GM21447 (cell line): ENCODE measurements around the gene ADRA2C.

Source experiments
- ATAC-seq: cut with Tn5 transposase; IDR thresholded peaks from one replicate; pipeline ENCODE4 v1.9.1; 2021; ENCODE audit not compliant: unreplicated experiment

ADRA2C gene

DNA sequence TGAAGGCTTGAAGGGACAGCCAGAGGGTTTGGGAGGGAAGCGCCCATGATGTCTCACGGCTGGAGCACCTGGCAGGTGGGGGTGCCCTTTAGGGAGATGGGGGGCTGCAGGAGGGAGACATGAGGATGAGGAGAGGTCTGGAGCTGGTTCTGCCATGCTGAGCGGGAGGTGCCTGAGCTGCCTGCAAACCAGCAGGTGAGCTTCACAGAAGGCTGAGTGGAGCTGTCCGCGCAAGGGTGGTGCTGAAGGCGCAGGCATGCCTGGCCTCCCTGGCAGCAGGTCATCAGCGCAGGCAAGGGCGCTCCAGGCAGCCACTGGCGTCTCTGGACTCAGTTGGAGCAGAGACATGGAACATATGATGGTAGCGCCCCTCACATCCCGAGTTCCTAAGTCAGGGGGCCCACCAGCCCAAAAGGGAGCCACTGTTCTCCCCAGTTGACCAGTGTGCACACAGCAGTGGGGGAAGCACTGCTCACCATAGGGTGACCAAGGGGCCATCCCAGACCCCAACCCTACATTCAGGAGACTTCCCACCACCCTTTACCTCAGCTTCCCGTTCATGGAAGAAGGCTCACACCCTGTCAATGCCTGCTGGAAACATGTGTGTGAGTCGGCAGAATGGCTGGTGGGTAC is 25.8 kb downstream of the ADRA2C start:
- ATAC-seq: no peak

DNA sequence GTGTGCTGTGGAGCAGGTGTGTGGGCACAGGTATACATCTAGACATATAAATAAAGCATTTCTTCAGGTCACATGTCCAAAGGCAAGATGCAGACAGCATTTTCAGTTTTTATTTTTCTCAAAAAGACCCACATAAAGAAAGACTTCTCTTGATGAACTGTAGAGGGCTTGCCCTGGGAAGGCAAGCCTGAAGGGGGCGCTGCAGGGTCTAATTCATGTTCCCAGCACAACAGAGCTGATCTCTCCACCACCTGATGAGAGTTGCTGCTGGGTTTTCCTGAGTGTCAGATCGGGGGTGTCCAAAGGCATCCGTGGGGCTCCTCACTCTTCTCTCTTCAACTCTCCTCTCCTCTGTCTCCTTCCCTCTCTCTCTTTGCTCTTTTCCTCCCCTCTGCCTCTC is 26.6 kb downstream of the ADRA2C start:
- no peak for ATAC-seq

DNA sequence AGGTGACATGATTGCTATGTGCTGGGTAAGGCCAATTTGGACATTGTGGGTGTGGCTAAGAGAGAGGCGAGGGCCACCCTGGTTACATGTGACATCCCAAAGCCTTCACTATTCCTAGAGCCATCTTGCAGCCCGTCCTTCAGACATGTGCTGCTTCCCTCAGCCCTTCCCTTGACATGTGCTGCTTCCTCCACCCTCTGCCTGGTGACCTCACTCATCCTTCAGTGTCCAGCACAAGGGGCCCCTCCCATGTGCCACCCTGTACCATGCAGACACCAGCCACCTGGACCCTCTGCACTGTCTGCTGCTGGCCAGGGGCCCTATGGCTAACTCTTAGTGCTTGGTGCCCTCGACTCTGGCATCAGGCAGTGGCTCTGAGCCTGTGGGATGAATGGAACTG is 27.4 kb downstream of the ADRA2C start:
- no peak for ATAC-seq

DNA sequence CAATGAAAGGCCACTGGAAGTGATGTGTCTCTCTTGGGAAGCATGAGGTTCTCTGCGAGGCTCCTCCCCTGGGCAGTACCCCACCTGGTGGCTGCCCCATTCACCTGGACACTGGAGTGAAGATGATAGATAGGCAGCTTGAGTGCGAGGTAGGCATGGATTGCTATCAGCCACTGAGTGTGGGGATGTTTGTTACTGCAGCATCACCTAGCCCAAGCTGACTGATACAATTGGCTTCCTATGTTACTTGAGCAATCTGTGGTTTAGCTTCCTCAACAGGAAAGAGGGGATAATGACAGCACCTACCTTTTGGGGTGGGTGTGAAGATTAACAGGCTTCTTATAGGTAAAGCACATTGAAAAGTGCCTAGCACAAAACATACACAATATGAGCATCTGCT is 30.8 kb downstream of the ADRA2C start:
- ATAC-seq: no peak

DNA sequence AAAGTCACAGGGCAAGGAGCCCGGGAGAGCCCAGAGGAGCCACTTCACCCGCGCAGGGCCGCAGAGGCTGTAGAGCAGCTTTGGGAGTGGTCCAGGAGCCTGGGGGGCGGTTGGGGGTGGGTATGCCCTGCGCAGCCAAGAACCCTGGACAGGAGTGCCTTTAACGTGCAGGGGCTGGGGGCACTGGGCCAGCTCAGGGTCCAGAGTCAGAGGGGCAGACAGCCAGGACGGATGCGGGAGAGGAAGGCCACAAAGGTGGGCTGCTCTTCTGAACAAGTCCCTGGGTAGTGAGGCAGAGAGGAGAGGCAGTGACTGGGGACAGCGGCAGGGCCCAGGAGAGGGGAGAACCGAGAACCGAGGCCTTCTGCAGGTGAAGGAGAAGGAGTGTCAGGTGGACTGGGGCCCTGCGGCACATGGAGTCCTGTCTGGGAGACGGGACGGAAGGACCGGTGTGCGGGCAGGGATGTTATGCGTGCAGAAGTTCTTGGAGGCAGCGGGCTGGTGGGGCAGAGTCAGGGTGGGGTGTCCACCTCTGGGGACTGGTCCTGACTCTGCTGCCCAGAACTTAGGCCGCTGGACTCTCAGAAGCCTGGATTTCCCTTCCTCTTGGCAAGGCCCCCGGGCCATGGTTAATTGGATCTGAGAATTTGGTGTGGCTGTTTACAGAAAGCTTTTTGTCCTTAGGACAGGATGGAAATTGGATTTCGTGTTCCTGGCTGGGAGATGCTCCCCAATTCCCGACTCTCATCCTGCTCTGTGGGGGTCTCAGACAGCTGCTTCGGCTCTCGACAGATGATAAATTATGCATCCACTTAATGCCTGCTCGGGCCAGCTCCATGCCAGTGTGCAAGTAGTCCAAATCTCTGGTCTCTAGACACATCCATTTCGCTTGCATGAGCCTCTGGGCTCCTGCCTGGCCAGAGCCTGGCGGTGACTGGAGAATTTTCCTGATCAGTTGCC is 31.9 kb downstream of the ADRA2C start:
- ATAC-seq: no peak

DNA sequence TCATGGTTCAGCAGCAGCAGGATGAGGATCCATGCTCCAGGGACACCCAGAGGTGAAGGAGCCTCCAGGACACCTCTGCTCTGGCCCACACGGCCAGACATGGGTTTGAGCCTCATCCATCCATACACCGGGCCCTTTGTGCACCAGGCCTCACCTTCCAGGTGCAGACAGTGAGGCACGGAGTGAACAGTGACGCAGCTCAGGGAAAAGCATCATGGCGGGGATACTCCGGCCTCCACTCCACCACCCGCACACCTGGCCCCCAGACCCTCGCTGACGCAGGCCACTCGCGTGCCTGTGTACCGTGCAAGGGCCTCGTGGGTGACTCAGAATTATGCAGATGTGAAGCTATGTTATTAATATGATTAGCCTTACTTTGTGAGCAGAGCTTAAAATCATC is 33.3 kb downstream of the ADRA2C start:
- ATAC-seq: no peak

DNA sequence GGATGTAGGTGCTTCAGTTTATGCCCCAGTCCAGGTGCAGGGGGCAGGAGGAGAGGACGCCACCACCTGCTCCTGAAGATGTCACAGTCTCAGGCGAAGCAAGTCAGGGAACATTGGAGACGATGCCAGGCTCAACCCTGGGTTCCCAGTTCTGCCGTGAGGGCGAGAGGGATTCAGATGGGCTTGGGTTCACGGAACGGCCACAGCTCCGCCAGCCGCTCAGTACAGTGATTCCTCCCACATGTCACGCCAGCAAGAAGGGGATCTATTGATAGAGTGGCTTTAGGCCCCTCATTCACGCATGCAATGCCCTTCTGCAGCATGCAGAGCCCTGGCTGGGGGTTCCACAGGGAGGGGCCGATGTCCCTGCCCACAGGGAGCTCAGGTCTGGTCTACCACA is 34.2 kb downstream of the ADRA2C start:
- no peak for ATAC-seq

DNA sequence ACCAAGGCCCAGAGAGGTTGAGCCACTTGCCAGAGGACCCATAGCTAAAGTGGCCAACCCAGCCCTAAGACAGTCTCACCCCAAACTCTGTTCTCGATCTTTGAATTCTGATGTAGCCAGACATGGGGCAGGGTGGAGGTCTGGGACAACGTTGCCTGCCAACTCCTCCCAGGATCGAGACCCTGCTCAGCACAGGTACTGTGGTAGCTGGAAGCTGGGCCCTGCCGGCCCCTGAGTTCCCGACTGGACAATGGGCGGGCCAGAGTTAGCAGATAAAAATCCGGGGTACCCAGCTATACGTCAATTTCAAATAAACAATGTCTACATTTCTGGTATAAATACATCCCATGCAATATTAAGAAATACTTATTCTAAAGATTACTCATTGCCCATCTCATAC is 35.3 kb downstream of the ADRA2C start:
- ATAC-seq: no peak

DNA sequence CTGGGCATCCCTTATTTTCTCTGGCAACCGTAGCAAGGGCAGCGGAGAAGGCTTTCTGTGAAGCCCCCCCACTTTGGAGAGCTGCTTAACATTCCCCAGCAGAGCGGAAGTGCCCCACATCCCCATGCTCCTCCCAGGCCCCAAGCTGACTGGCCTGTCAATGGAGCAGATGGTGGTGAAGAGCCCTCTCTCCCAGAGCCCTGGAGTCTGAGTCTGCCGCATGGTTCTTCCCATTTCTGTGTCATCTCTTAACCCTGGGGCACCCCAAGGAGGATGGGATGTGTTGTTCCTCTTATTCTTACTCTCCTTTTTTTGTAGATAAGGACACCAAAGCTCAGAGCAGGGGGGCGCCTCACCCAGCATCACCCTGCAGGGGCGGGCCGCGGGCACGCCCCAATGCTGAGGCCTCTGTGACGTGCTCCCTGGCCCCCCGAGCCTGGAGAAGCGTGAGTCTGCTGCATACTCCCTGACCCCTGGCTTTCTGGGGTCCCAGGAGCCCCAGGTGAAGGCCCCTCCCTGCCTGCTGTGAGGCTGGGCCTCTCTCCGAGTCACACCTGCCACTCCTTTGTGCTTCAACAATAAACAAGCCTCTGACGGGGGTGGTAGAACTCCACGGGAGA is 35.9 kb downstream of the ADRA2C start:
- no peak for ATAC-seq

DNA sequence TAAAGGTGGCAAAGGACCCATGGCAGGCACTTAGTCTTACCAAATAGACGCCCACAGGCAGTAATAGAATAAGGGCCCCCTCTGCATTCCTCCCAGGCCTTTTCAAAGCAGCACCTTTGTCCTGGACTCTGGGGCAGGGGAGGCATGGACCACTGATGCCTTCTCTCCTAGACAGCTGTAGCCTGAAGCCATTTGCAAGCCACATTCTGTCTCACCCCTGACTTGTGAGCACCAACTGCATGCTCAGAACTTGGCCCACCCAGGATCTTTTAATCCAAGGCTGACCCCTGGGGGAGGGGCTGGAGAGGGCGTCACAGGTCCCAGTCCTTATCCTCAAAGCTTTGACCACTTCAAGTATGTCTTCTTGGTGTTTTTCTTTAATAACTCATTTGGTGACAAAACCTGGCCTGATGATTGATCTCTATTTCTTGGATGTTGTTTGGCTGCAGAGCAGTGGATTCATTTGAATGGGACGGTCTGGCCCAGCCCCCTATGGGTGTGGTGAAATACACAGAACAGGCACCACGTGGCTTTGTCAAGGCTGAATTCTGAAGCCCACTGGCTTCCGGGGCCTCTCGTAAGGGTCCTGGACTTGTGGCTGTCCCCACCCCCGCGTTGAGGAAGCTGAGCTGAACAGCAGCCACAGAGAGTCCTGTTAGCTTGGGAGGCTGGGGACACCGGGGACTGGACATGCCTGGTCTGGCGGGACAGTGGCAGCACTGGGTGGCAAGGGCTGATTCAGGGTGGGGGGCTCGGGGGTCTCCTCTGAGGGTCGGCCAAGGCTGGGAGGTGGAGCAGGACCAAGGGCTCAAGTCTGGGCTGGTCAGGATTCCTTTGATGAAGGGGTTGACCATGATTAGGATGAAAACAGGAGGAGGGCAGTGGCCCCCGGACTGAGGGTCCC is 36.6 kb downstream of the ADRA2C start:
- ATAC-seq: no peak

DNA sequence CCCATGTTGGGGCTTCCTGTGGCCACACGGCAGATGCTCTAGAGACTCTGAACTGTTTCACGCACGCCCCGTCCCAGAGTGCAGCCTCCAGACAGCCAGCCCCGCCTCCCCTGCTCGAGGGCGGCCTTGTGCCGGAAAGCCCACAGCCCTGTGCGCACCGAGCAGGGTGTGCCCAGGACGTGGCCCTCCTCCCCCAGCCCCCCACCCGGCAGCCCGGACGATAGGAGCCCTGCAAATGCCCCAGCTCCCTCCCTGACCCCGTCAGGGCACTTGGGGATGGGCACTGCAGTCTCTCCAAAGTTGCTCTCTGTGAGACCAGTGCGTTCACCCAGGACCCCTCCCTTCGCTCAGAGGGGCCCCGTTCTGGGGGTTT is 37.3 kb downstream of the ADRA2C start:
- ATAC-seq: no peak

DNA sequence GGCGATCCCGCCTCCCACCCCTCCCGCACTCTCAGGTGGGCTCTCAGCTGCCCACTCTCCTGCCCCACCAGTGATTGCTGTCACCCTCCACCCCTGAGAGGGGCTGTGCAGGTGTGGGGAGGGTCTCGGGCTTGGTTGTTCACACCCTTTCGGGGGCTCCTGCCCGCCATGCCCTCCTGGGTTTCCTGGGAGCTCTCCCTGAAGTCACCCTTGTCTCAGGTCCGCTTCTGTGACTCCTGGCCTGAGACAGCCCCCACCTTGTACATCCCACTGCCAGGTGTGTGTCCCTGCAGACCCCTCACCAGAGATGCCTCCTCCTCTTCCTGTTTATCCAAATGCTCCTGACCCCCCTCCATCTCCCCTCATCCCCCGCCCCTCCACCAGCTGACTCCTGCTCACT is 37.8 kb downstream of the ADRA2C start:
- no peak for ATAC-seq

DNA sequence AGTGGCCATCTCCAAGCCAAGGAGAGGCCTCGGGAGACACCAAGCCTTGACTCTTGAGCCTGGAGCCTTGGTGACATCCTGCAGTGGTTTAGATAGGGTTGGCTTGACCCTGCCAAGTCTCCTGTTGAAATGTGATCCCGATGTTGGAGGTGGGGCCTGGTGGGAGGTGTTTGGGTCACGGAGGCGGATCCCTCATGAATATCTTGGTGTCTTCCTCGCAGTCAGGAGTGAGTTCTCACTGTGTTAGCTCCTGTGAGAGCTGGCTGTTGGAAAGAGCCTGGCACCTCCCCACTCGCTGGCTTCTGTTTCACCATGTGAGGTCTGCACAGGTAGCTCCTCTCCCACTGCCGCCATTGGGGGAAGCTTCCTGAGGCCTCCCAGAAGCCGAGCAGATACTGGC is 38.8 kb downstream of the ADRA2C start:
- no peak for ATAC-seq

DNA sequence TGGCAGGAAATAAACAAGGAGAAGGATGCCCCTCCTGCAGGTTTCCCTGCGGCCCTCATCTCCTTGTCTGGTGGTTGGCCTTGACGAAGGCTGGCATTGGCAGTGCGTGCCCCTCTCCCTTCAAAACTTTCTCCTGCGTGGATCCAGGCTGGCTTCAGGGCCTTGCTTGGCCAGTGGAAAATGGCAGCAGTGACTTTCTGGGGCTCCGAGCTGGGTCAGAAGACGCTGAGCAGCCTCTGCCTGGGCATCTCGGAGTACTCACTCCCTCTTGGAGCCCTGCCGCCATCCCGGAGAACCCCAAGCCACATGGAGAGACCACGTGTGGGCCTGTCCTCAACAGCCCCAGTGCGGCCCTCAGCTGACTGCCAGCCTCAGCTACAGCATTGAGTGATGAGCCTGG is 39.5 kb downstream of the ADRA2C start:
- no peak for ATAC-seq

DNA sequence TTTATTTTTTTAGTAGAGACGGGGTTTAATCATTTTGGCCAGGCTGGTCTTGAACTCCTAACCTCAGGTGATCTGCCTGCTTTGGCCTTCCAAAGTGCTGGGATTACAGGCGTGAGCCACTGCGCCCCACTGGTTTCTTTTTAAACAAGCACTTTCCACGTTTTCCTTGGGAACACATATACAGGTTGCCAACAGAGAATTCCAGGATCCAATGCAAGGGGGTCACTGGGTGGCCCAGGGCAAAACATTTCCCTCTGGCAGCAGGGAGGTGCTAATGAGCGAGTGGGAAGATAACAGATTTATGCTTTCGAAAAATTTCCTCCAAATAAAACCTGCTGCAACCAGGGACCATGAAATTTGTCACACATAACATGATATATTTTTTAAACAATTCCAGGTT is 41.1 kb downstream of the ADRA2C start:
- no peak for ATAC-seq

DNA sequence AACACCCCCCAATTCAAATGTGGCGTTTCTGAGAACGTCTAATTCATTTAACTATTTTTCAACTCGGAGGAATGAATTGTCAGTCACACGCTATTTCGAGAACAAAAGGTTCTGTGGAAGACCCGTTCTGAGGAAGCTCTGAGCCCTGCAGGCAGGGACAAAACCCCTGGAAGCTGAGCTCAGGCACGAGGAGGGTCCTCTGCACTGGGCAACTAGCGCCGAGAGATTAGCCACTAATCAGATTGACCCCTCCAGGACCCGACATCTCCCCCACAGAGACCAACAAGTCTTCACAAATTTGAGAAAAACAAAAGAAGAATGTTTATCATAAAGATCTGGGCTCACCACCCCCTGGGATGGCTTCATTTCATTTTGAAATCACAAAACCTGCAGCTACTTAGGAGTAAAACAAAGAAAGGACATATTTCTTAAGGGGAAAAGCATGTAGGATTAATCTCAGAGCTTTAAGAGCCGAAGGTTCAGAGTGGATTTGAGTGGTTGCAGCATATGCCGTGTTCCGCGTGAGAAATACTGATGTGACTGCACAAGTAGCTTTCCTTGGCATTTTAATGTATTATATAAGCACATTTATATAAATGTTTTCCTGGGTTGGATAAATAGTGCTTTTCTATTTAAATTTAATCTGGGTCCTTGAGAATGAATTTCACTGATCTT is 41.8 kb downstream of the ADRA2C start:
- no peak for ATAC-seq

DNA sequence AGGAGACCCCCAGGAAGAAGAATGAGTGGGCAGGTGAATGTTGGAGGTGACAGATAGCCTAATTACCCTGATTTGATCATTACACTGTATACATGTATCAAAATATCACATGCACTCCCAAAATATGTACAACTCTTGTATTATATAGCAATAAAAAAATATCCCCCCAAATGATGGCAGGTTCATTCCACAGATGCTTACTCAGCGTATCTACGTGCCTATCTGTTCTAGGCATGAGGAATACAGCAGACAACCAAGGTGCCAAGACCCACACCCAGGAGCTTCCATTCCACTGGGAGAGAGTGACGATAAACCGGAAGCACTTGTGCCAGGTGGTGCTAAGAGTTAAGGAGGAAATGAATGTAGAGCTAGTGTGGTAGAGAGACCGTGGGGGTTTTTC is 42.4 kb downstream of the ADRA2C start:
- no peak for ATAC-seq

DNA sequence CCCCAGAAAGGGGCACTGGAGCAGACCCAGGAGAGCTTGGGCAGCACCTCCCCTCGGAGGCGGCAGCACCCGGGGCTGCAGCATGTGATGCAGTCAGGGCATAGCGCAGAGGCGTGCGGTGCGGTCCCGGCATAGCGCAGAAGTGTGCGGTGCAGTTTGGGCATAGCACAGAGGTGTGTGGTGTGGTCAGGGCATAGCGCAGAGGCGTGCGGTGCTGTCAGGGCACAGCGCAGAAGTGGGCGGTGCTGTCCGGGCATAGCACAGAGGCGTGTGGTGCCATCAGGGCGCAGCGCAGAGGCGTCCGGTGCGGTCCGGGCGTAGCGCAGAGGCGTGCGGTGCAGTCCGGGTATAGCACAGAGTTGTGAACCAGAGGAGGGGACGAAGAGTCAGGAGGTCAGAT is 42.8 kb downstream of the ADRA2C start:
- no peak for ATAC-seq

DNA sequence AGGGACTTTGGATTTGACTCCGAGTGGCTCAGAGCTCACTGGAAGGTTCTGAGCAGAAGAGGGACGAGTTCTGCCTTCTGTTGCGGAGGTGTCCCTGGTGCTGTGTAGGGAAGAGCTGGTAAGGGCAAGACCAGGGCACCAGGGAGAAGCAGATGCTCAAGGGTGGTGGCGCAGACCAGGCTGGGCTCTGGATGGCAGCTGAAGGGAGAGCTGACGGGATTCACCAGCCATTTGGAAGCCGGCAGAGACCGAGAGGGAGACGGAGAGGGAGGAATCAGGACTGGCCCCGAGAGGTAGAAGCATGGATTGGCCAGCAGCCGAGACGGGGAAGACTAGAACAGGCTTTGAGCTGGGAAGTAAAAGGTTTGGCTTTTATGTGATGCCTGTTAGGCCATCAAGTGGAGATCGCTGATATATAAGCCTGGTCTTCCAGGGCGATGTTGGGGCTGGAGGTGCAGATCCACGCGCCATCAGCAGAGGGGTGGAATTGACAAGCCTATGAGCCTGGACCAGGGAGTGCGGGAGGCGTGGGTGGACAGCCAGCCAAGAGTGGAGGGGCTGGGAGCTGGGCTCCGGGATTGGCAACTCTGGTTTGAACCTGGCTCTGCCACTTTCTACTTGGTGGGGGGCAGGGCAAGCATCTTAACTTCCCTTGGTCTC is 43.4 kb downstream of the ADRA2C start:
- ATAC-seq: no peak

DNA sequence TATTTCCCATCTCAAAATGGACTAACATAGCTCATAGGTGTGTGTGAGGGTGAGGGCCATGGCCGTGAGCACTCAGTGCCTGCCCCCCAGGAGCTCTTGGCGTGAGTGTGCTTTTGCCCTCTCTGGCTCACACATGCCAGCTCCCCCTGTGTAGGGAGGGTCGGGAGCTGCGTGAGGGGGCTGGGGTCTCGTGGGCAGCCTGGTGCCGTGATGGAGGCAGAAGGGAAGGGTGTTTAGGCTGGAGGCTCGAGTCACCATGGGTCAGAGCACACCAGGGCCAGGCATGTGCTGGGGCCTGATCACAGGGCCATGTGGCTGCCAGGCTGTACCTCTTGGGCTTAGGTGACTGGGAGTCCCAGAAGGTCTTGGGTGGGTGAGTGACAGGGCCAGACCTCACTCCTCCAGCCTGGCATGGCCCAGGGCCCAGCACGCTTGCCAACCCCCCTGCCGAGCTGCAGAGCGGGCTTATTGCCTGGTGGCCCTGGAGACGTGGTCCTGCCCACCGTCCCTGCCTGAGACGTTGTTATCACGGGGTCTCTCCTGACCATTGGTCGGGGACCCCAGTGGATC is 44.0 kb downstream of the ADRA2C start:
- ATAC-seq: no peak
